HG02970 (cell line): ENCODE measurements around the gene PHETA1.
"Not testable (repeated sequence)": the region's sequence is repeated elsewhere in the genome, so short reads cannot be mapped to it uniquely, and the experiment has no call there.

ENCODE experiments used
- ATAC-seq: cut with Tn5 transposase; IDR thresholded peaks from one replicate; pipeline ENCODE4 v1.9.1; 2021; ENCODE audit warnings: mild to moderate bottlenecking, moderate library complexity, moderate number of reproducible peaks; ENCODE audit not compliant: unreplicated experiment, low FRiP score

PHETA1 gene

GRCh38 chr12:111352296-111352993 lies 16.4 kb downstream of the PHETA1 start:
- no peak for ATAC-seq

- ATAC-seq: no peak
Observed at GRCh38 chr12:111351026-111351425, 17.9 kb downstream of the PHETA1 start.

- ATAC-seq: no peak
Observed at GRCh38 chr12:111349748-111350520, 19.0 kb downstream of the PHETA1 start.

- ATAC-seq: no peak
Observed at GRCh38 chr12:111349101-111349747, 19.7 kb downstream of the PHETA1 start.

GRCh38 chr12:111347891-111348644 lies 20.8 kb downstream of the PHETA1 start:
- no peak for ATAC-seq

GRCh38 chr12:111344254-111344875 lies 24.5 kb downstream of the PHETA1 start:
- no peak for ATAC-seq

- ATAC-seq: no peak
Observed at GRCh38 chr12:111343181-111343580, 25.7 kb downstream of the PHETA1 start.

- ATAC-seq: no peak
Observed at GRCh38 chr12:111342376-111342775, 26.5 kb downstream of the PHETA1 start.

- ATAC-seq: no peak
Observed at GRCh38 chr12:111341426-111342065, 27.3 kb downstream of the PHETA1 start.

- not testable (repeated sequence) for ATAC-seq
Observed at GRCh38 chr12:111340680-111341079, 28.2 kb downstream of the PHETA1 start.

- no peak for ATAC-seq
Observed at GRCh38 chr12:111340231-111340630, 28.7 kb downstream of the PHETA1 start.

- no peak for ATAC-seq
Observed at GRCh38 chr12:111339321-111339938, 29.5 kb downstream of the PHETA1 start.

- ATAC-seq: no peak
Observed at GRCh38 chr12:111338096-111338495, 30.8 kb downstream of the PHETA1 start.

GRCh38 chr12:111337371-111337770 lies 31.5 kb downstream of the PHETA1 start:
- ATAC-seq: no peak

GRCh38 chr12:111336411-111336810 lies 32.5 kb downstream of the PHETA1 start:
- ATAC-seq: not testable (repeated sequence)

GRCh38 chr12:111335811-111336210 lies 33.1 kb downstream of the PHETA1 start:
- no peak for ATAC-seq

GRCh38 chr12:111335301-111335700 lies 33.6 kb downstream of the PHETA1 start:
- not testable (repeated sequence) for ATAC-seq

- ATAC-seq: no peak
Observed at GRCh38 chr12:111334393-111334915, 34.4 kb downstream of the PHETA1 start.
